Ovary (tissue), 3 donors: ENCODE data around the gene SLC1A7.

Source experiments
- CTCF ChIP-seq, 3 donors: fragments of 450-650 bp in 2 of 3; fragments of 200-600 bp in 1 of 3; IDR thresholded peaks; one replicate each; pipeline versions ENCODE4 v1.5.1 to v1.8.0; 2016 to 2022; ENCODE audit warnings: antibody characterized with exemption in 3 of 3, mild to moderate bottlenecking in 1 of 3
- EP300 ChIP-seq: sonication (generic); formaldehyde crosslinking; IDR thresholded peaks from one replicate; pipeline ENCODE4 v1.6.1; 2017; ENCODE audit warnings: antibody characterized with exemption
- POLR2A ChIP-seq: fragments of 450-650 bp; IDR thresholded peaks from one replicate; pipeline ENCODE4 v1.6.1; 2017; ENCODE audit warnings: antibody characterized with exemption, mild to moderate bottlenecking, moderate library complexity
- donor health status: DM: no; HTN: no; CAD: no.

GRCh38 chr1:53065391-53065790 lies 77.0 kb downstream of the SLC1A7 start:
- no peak for TF ChIP-seq POLR2A
- no peak for TF ChIP-seq CTCF (IDR thresholded peaks at IDR 0.05)
- TF ChIP-seq EP300 = no peak
